OCI-M2 (cell line): Measurements from ENCODE around the gene PDX1.

Experiments used
- DNase-seq: peaks from one replicate; lab custom pipeline; 2025; ENCODE audit not compliant: unreplicated experiment; lab: John Stamatoyannopoulos, UW

The PDX1 gene

GRCh38 chr13:27969082-27969865 is 49.5 kb downstream of the PDX1 start, which contains the start of gene CDX2:
Gene CDX2, minus strand, starts transcription at chr13:27969315. Its CDS starts 309 bp downstream, at chr13:27969006.
- DNase-seq, result no peak

GRCh38 chr13:27969866-27970229 is 50.0 kb downstream of the PDX1 start:
- no peak for DNase-seq

- no peak for DNase-seq
Measured at GRCh38 chr13:27970382-27971235, 50.8 kb downstream of the PDX1 start.

- DNase-seq, result no peak
Measured at GRCh38 chr13:27971236-27971645, 51.4 kb downstream of the PDX1 start.

- no peak for DNase-seq
Measured at GRCh38 chr13:27971776-27972477, 52.1 kb downstream of the PDX1 start.

- no peak for DNase-seq
Measured at GRCh38 chr13:27972478-27972820, 52.6 kb downstream of the PDX1 start.

DNA sequence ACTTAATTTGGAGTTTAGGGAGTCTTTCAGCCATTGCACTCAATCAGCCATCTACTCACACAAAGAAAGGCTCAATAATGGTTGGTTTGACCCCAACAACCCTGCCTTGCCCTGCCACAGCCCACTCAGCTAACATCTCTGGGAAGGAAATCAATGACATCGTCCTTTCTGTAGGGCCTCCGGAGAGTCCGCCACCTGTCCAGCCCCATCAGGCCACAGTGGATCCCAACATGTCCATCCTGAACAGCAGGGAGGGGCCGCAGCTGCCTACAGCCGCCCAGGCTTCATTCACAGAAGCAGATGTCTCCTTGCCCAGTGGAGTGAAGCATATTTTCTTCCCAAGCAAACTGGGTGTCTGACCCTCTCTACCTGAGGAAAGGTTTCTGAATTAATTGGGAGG is 53.5 kb downstream of the PDX1 start:
- no peak for DNase-seq

DNA sequence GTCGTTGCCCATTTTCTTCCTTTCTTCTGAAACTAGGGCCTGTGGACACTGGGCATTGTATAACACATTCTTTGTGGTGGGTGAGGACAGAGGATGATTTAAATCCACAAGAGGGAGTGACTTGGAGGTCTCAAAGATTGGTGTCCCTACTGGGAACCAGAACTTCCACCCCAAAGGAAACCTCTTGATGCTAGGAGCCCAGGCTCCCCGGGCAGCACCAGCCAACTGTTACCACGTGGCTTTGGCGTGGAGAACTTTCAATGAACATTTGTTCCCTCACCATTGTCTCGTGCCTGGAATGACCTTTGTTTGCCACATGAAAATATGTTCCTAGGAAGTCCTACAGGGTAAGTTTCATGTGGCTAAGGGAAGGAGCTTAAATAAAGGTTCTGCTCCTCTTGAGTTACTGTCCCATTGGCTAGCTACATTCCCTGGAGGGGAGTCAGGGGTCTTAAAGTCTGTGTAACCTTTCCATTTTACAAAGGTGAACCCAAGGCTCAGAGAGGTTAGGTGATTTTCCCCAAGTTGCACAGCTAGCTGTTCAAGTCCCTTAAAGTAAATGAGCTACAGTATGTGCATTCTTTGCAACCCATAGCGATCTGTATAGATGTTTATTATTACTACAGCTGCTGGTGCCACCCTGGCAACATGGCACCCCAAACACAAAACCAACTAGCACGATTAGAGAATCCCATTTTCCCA is 54.3 kb downstream of the PDX1 start:
- DNase-seq, result no peak
